Motor neuron (in vitro differentiated cells): ENCODE results near the gene ATAD3B. TPM values are rescaled to one million over a fixed set of nuclear protein-coding genes. Genes with fewer than 3 reads are reported as not detected.
"Not testable (repeated sequence)": the region's sequence is repeated elsewhere in the genome, so short reads cannot be mapped to it uniquely, and the experiment has no call there.

Experiments used
- ATAC-seq, 8 experiments: fragments of 200-7000 bp; cut with Tn5 transposase; replicated peaks in 6 of 8; 2 replicates each; pipeline ENCODE4 v1.8.0; 2021; ENCODE audit warnings: mild to moderate bottlenecking in 8 of 8, moderate library complexity in 8 of 8
- H3K27ac ChIP-seq, 2 donors: fragments of 250-450 bp; sonication (Bioruptor Pico); 2 replicates each; pipeline ENCODE4 v1.9.0; 2021; ENCODE audit warnings: antibody characterized with exemption in 2 of 2, mild to moderate bottlenecking in 2 of 2, moderate library complexity in 1 of 2
- H3K4me1 ChIP-seq, 2 donors: fragments of 250-450 bp; sonication (Bioruptor Pico); replicated peaks in 1 of 2; 2 replicates each; pipeline ENCODE4 v1.6.1; 2021; ENCODE audit warnings: antibody characterized with exemption in 2 of 2, mild to moderate bottlenecking in 2 of 2, moderate library complexity in 1 of 2
- H3K4me3 ChIP-seq, 5 donors: fragments of 250-450 bp; sonication (Bioruptor Pico); 2 replicates each; pipeline ENCODE4 v1.9.0; 2021; ENCODE audit warnings: antibody characterized with exemption in 5 of 5, mild to moderate bottlenecking in 5 of 5, moderate library complexity in 4 of 5
- WGBS, 10 experiments: fragments of 450-650 bp; shearing (Covaris generic); methylation state at CpG; one replicate each; pipeline ENCODE4 v1.0.0; 2022; 5-methylcytosine and 5-hydroxymethylcytosine counted together
- in situ Hi-C, 9 experiments: fragments of 400-800 bp; cut with MboI; loops; one replicate each; pipeline ENCODE4 v1.15.0; 2021; ENCODE audit warnings: low sequenced_read_pairs in 9 of 9, low pct_unique_long_range_greater_than_20kb in 2 of 9; ENCODE audit not compliant: unreplicated experiment in 9 of 9
- total RNA-seq, 8 experiments: library from RNA; unstranded; fragments of 300-600 nt; gene quantifications; 2 replicates each; pipeline versions ENCODE4 v1.2.3 to v1.2.4, GENCODE V29; 2022

Gene ATAD3B
- total RNA-seq, 8 experiments from 2014 or later: 15.2 to 66.0 (median 32.7) TPM

- Histone ChIP-seq H3K4me3 (no peak overlapping the region), H3K27ac (no peak overlapping the region), H3K4me1 (no peaks in the 10 kb centered on the region)
- WGBS, 10 experiments: 92 to 100% (median 97%) methylated on average over 2 to 14 of the region's 14 CpGs; no CpG with 5 or more reads in 3 of the 10 experiments
- no peak for ATAC-seq
- in situ Hi-C loops: no loop called here
These were observed 11.3 kb downstream of the ATAD3B start for GRCh38 chr1:1482856-1483255.

- H3K27ac ChIP-seq: no peak overlapping the region
- 86 to 100% (median 96%) methylated on average over 2 to 5 of the region's 16 CpGs; no CpG with 5 or more reads in 5 of the 10 experiments for WGBS, 10 experiments
- no peaks in the 10 kb centered on the region for H3K4me1 ChIP-seq
- no peak for ATAC-seq
- in situ Hi-C loops: no loop called here
- no peak overlapping the region for H3K4me3 ChIP-seq
These were observed 12.1 kb downstream of the ATAD3B start for GRCh38 chr1:1483714-1484113.

GRCh38 chr1:1484976-1485750 lies 13.6 kb downstream of the ATAD3B start:
- H3K27ac ChIP-seq, H3K4me1 ChIP-seq, H3K4me3 ChIP-seq, in situ Hi-C loops: not testable (repeated sequence)
- 100% methylated on average over 2 to 3 of the region's 46 CpGs; no CpG with 5 or more reads in 7 of the 10 experiments for WGBS, 10 experiments
- peak in 1 of 8 experiments; percentile 6 for ATAC-seq

- WGBS, 10 experiments: 93 to 97% (median 97%) methylated on average over 6 to 8 of the region's 31 CpGs; no CpG with 5 or more reads in 7 of the 10 experiments
- H3K4me1 ChIP-seq, H3K27ac ChIP-seq, ATAC-seq, in situ Hi-C loops, H3K4me3 ChIP-seq: not testable (repeated sequence)
These were observed 14.3 kb downstream of the ATAD3B start for GRCh38 chr1:1485755-1486317.

GRCh38 chr1:1487701-1488100 lies 16.1 kb downstream of the ATAD3B start:
- in situ Hi-C loops: no loop called here
- WGBS, 10 experiments: 83 to 100% (median 99%) methylated on average over 5 to 8 of the region's 18 CpGs; no CpG with 5 or more reads in 6 of the 10 experiments
- ATAC-seq: no peak

GRCh38 chr1:1489231-1489630 lies 17.7 kb downstream of the ATAD3B start:
- ATAC-seq: no peak
- 88 to 100% (median 98%) methylated on average over 4 to 7 of the region's 16 CpGs; no CpG with 5 or more reads in 6 of the 10 experiments for WGBS, 10 experiments
- no peaks in the 10 kb centered on the region for H3K4me1 ChIP-seq
- H3K27ac ChIP-seq: no peak overlapping the region
- in situ Hi-C loops: no loop called here
- H3K4me3 ChIP-seq: no peak overlapping the region

More at GRCh38 chr1:1487701-1488100, 16.1 kb downstream of the ATAD3B start:
- Histone ChIP-seq H3K4me3 (no peak overlapping the region), H3K27ac (no peak overlapping the region), H3K4me1 (no peaks in the 10 kb centered on the region)

GRCh38 chr1:1489861-1490260 lies 18.3 kb downstream of the ATAD3B start:
- H3K27ac ChIP-seq: no peak overlapping the region
- in situ Hi-C loops: no loop called here
- H3K4me1 ChIP-seq: no peaks in the 10 kb centered on the region
- WGBS, 10 experiments: 93 to 100% (median 100%) methylated on average over 1 to 8 of the region's 19 CpGs; no CpG with 5 or more reads in 7 of the 10 experiments
- ATAC-seq: no peak
- no peak overlapping the region for H3K4me3 ChIP-seq

- no peak for ATAC-seq
- Histone ChIP-seq H3K4me1 (no peaks in the 10 kb centered on the region), H3K27ac (no peak overlapping the region), H3K4me3 (no peak overlapping the region)
- 89 to 100% (median 96%) methylated on average over 1 to 11 of the region's 25 CpGs; no CpG with 5 or more reads in 5 of the 10 experiments for WGBS, 10 experiments
- in situ Hi-C loops: no loop called here
These were observed 19.2 kb downstream of the ATAD3B start for GRCh38 chr1:1490633-1491230.

- H3K27ac ChIP-seq: no peak overlapping the region
- H3K4me1 ChIP-seq: no peaks in the 10 kb centered on the region
- 87 to 100% (median 96%) methylated on average over 2 to 10 of the region's 10 CpGs; no CpG with 5 or more reads in 3 of the 10 experiments for WGBS, 10 experiments
- H3K4me3 ChIP-seq: no peak overlapping the region
- ATAC-seq: no peak
- in situ Hi-C loops: no loop called here
These were observed 20.0 kb downstream of the ATAD3B start for GRCh38 chr1:1491601-1492000.

GRCh38 chr1:1494311-1494710 lies 22.7 kb downstream of the ATAD3B start:
- ATAC-seq: peak in 1 of 8 experiments; percentile 3
- H3K4me3 ChIP-seq, in situ Hi-C loops, H3K4me1 ChIP-seq, H3K27ac ChIP-seq: not testable (repeated sequence)
- WGBS, 10 experiments: 100% methylated on average over 7 to 9 of the region's 22 CpGs; no CpG with 5 or more reads in 8 of the 10 experiments

GRCh38 chr1:1495461-1495975 lies 24.0 kb downstream of the ATAD3B start:
- ATAC-seq: peak in 5 of 8 experiments; percentile 18 to 40 (median 27)
- H3K27ac ChIP-seq, H3K4me3 ChIP-seq, in situ Hi-C loops, H3K4me1 ChIP-seq: not testable (repeated sequence)
- 80 to 100% (median 91%) methylated on average over 1 to 13 of the region's 18 CpGs; no CpG with 5 or more reads in 4 of the 10 experiments for WGBS, 10 experiments

GRCh38 chr1:1504777-1505365 lies 33.3 kb downstream of the ATAD3B start:
- Histone ChIP-seq H3K4me1 (peaks cover 7 to 15% of the 10 kb centered on the region in 2 donors), H3K4me3 (peak overlapping the region in 1 of 5 donors; percentile 4), H3K27ac (peak overlapping the region; percentile 53 to 75)
- 0 to 88% (median 36%) methylated on average over 2 to 9 of the region's 16 CpGs; no CpG with 5 or more reads in 4 of the 10 experiments for WGBS, 10 experiments
- ATAC-seq: peak; percentile 18 to 79 (median 62)
- in situ Hi-C loops: not testable (repeated sequence)
